HS-5 (cell line): ENCODE results near the gene RBBP9.
A peak's percentile ranks its signal among the peaks of the same experiment; 100 is the strongest.
"Not testable (repeated sequence)": the region's sequence is repeated elsewhere in the genome, so short reads cannot be mapped to it uniquely, and the experiment has no call there.

Experiments
- DNase-seq: peaks from one replicate; pipeline ENCODE4 v3.0.0-alpha.2; 2012; ENCODE audit warnings: low read depth

The RBBP9 gene

DNA sequence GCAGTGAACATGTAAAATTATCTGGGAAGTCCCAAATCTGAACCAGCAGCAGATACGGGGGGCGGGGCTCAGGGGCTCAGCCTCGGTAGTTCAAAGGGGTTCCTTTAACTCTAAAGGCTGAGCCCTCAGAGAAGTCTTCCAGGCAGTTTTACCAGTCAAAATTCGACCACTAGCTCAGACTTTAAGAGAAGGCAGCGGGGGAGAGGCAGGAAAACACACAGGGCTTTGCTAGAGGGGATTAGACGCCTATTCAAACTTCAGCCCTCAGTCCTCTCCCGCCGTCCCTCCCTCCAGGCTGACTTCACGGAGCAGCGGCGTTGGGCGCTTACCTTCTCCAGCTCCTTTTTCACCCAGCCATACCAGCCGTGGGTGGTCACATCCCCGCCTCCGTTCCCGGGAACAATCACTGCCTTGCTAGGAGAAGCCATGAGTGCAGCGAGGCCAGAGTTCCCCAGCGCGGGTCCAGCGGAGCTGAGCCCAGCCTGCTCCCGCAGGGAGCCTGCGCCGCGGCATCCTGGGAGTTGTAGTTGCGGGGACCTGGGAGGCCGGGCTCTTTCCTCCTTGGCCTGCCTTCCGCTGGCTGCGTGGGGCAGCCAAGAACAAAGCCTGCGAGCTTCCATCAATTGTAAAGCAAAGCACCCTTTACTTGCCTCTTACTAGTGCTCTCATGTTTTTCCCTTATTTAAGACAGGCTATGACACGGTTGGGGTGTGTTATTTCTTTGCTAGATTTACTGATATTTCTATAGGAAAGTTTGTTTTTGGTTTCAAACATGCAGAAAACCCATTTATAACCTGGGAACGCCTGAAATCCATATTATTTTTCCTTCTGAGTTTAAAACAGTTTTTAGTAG lies at the start of gene RBBP9:
RBBP9 (minus strand) TSS at position 486 of the 853 bp plus-strand sequence; CDS start at position 428, 58 bp downstream.
- peak; percentile 29 for DNase-seq

DNA sequence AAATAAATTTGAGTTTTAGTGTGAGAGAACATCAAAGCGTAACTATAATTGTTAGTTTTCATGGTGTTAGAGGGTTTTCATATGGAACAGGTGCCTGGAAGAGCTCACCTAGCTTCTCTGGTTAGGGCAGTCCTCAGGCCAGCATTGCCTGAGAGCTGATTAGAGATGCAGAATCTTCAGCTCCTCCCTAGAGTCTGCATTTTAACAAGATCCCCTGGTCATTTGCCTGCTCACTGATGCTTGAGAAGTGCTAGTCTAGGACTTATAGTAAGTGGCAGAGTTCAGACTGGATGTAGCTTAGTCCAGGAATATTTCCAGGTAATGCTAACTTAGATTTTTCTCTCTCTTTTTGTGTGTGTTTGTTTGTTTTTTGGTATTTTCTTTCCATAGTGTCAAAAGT lies 48.5 kb upstream of the RBBP9 start:
- no peak for DNase-seq

- DNase-seq = no peak
These were observed 46.9 kb upstream of the RBBP9 start for GRCh38 chr20:18543932-18544331.

DNA sequence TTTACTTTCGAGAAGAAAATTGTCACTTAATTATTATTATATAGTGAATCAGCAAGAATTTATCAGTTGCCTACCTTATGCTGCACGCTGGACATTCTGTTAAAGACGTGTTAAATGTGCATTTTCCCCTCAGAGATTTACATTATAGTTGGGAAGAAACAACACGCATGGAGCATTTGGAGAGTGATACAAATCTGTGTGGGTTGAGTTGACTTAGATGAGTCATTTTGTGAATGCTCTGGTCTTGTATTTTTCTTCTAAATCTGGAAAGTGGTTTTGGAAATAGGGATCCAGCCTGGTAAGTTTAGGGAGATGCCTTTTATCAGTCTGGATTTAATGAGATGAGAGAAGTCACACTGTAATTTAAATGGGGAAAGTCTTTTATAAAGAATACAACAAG lies 46.2 kb upstream of the RBBP9 start:
- no peak for DNase-seq

DNA sequence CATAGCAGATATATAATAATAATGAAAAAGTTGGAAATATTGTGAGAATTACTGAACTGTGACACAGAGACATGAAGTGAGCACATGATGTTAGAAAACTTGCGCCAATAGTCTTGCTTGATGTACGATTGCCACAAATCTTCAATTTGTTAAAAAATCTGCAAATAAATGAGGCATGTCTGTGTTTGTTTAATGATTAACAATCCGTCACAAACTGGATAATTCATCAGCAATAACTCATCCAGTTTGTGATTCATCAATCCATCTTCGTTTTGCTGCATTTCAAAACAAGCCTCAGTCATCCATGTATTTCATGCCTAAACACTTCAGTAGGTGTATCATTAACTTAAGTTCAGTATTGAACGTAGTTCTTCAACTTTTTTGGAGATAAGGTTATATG lies 44.7 kb upstream of the RBBP9 start:
- DNase-seq = peak; percentile 53

GRCh38 chr20:18537651-18538050 lies 40.6 kb upstream of the RBBP9 start:
- DNase-seq = no peak

- no peak for DNase-seq
These were observed 37.1 kb upstream of the RBBP9 start for GRCh38 chr20:18533978-18534644.

- DNase-seq = no peak
These were observed 36.5 kb upstream of the RBBP9 start for GRCh38 chr20:18533491-18533890.

- DNase-seq = no peak
These were observed 35.6 kb upstream of the RBBP9 start for GRCh38 chr20:18532626-18533025.

DNA sequence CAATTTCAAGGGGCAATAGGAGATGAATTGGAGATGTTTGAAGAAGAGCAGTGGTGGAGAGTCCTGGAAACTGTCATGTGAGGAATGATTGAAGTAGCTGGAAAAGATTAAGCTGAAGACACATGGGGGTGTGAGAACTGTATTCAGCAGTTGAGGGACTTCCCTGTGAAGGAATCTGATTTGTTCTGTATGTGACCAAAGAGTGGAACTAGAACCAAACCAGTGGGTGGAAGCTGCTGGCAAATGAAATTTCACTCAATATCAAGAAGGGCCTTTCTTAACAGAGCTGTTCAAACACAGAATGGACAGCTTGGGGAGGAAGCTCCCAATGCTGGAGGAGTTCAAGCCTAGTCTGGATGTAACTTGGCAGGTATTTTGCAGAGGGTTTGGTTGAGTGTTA lies 32.0 kb upstream of the RBBP9 start:
- no peak for DNase-seq

DNA sequence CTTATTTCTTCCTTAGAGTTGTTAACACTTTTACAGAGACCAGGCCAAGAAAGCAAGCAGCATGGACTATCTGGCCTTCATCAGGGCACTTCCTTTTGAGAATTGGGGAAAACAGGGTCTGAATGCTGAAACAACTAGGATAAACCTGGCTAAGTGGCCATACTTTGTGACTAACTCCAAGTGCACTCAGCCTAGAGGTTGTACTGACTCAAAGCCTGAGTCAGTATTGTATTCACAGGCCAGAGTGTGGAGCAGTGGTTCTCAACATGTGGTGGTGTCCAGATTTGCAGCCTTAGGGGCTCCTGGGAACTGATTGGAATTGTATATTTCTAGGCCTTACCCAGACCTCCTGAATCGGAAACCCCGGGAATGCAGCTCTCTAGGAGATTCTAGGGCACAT lies 30.8 kb upstream of the RBBP9 start:
- peak; percentile 68 for DNase-seq

- DNase-seq = no peak
These were observed 30.3 kb upstream of the RBBP9 start for GRCh38 chr20:18527339-18527738.

DNA sequence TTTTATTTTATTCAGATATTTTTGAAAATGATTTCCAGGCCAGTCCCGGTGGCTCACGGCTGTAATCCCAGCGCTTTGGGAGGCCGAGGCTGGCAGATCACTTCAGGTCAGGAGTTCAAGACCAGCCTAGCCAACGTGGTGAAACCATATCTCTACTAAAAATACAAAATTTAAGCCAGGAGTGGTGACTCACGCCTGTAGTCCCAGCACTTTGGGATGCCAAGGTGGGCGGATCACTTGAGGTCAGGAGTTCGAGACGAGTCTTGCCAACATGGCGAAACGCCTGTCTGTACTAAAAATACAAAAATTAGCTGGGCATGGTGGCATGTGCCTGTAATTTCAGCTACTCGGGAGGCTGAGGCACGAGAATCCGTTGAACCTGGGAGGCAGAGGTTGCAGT lies 29.7 kb upstream of the RBBP9 start:
- DNase-seq = not testable (repeated sequence)

DNA sequence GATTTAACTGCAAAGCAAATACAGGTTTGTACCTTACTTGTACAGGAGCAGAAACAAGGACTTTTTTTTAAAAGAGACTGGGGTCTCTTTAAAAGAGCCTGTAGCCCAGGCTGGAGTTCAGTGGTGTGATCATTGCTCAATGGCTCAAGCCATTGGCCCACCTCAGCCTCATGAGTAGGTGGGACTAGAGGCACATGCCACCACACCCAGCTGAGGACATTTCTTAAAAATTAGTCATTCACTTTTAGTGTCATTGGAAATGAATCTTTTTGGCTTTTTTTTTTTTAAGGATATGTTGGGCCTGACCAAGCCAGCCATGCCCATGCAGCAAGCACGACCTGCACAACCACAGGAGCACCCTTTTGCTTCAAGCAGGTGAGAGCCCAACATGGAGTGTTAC lies 27.6 kb upstream of the RBBP9 start:
- peak; percentile 80 for DNase-seq

- no peak for DNase-seq
These were observed 26.0 kb upstream of the RBBP9 start for GRCh38 chr20:18523066-18523465.

DNA sequence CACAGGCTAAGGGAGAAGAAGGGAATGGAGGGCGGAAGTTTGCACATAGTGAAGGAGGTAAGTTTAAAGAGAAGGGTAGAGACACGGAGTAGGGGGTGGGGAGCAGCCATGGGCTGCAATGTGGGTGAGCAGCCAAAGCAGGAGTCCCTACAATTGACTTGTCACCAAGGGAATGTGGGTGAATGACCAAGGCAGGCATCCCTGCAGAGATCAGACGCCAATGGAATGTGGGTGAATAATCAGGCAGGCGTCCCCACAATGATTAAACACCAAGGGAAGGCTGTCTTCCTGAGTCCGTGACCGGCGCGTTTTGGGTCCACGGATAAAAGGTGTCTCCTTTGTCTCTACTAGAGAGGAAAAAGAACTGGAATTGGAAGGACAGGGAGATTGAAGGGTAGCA lies 25.0 kb upstream of the RBBP9 start:
- DNase-seq = not testable (repeated sequence)

DNA sequence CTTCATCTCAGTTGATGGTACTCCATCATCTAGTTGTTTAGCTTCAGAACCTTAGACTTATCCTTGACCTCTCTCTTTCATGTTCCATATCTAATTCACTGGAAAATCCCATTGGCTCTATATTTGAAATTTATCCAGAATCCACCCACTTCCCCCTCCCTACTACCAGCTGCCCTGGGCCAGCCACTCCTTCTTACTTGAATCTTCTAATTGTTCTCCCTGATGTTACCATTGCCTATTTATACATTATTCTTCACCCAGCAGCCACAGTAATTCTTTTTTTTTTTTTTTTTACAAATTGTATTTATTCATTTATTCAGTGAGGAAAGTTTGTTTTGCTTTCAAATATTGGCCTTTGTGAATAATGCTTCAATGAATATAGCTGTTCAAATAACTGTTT lies 18.9 kb upstream of the RBBP9 start:
- no peak for DNase-seq

GRCh38 chr20:18514127-18514526 lies 17.1 kb upstream of the RBBP9 start:
- no peak for DNase-seq

GRCh38 chr20:18513208-18513607 lies 16.2 kb upstream of the RBBP9 start:
- no peak for DNase-seq

GRCh38 chr20:18511571-18511970 lies 14.5 kb upstream of the RBBP9 start:
- DNase-seq = no peak

DNA sequence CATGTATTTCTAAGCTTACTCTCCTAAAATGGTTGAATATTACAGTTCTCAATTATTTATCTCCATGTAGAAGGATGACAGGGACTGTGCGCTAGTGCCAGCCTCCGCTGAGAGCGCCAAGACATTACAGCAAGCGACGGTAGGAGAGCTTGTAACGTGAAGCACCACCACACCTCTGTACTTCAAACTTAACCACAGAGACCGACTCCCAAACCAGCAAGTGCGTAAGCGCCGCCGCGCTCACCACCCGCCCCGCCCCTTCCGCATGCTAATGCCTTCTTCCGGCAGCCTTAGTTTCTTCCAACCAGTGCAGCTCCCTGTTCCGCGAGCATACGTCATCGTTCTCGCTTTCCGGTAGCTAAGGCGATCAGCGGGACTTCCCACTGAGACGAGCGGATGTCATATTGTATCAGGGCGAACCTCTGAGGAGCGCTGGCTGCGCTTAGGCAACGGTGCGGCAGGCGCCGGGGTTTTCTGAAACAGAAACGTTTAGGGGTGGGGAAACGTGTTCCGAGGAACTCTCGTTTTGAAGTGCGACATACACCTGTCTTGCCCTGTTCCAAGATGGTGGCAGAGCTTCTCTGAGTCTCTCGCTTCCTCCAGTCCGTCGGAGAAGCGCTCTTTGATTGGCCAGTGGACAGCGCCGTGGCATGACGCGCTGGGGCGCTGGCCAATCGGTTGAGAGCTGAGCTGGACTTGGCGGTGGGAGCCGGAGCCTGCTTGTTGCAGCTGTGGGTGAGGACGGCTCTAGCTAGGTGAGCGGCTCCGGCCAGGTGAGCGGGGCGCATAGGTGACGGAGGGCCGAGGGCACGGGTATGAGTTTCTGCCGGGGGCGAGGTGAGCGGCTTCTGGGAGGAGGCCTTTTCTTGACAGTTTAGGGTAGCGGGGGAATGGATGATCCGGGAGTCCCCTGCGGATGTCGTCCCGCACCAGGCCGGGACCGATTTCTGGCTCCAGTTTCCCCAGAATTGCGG lies 10.5 kb upstream of the RBBP9 start, which contains the start of gene SEC23B:
SEC23B (plus strand) TSS at position 723 of the 974 bp plus-strand sequence. CDS start 2,896 bp downstream, outside the sequence.
- peak; percentile 94 for DNase-seq

DNA sequence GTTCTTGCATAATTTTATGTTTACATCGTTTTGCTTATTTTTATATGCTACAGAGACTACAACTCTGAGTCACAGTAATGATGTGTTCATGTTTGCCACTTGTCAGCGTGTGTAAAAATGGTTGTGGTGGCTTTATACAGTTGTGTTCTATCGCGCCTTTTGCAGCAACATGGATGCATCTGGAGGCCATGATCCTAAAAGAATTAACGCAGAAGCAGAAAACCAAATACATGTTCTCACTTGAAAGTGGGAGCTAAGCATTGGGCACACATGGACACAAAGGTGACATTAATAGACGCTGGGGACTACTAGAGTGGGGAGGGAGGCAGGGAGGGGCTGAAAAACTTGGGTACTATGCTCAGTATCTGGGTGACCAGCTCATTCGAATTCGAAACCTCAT lies 9.7 kb upstream of the RBBP9 start:
- no peak for DNase-seq
